Measurements from ENCODE around the gene NPDC1.

The NPDC1 gene

DNA sequence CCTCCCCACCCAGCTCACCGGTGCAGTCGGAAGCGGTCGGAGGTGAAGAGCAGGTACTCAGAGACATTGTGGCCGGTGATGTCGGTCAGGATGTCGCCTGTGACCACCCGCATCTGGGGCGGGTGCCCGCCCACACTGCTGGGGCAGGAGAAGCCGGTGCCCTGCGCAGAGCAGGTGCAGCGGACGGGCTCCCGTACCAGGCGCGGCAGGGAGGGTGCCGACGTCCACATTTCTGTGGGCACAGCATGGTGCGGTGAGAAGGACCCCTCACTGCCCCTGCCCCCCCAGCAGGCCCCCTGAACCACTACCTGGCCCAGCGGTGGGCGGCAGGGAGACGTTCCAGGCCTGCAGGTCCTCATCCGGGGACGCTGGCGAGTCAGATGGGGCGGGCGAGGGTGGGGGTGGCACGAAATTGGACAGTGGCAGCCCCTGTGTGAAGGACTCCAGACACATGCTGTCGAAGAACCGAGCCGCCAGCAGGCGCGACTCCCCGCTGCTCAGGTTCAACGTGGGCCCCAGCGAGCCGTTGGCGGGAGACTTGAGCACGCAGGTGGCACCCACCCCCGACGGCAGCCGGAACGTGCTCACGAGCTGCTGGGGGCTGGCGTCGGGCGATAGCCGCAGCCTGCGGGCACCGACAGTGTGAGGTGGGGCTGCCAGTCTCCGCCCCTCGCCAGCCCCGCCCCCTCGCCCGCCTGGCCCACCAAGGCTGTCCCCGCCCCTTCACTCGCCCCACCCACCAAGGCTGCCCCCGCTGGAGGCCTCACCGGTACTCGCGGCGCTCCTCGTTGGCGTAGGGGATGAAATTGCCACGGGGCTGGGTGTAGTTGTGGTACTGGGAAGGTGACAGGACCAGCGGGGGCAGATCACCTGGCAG lies 33.0 kb downstream of the NPDC1 start:
- no peak for DNase-seq (ENCODE audit: low read depth, low spot score)
- POLR2A ChIA-PET = no interaction called here
- no peak overlapping the region for H3K4me3 ChIP-seq (ENCODE audit: low read depth, low read length)
- TF ChIP-seq, protein P1, sequence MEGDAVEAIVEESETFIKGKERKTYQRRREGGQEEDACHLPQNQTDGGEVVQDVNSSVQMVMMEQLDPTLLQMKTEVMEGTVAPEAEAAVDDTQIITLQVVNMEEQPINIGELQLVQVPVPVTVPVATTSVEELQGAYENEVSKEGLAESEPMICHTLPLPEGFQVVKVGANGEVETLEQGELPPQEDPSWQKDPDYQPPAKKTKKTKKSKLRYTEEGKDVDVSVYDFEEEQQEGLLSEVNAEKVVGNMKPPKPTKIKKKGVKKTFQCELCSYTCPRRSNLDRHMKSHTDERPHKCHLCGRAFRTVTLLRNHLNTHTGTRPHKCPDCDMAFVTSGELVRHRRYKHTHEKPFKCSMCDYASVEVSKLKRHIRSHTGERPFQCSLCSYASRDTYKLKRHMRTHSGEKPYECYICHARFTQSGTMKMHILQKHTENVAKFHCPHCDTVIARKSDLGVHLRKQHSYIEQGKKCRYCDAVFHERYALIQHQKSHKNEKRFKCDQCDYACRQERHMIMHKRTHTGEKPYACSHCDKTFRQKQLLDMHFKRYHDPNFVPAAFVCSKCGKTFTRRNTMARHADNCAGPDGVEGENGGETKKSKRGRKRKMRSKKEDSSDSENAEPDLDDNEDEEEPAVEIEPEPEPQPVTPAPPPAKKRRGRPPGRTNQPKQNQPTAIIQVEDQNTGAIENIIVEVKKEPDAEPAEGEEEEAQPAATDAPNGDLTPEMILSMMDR (IDR thresholded peaks at IDR 0.05; ENCODE audit: insufficient read depth, low read length, missing control alignments) = no peak
- CTCF ChIA-PET = interaction anchor here (1.4 to 1.8 kb wide), 2 partner anchors 16 to 17 kb away, joined by 3 to 4 read pairs; no protein-coding TSS in a partner anchor

DNA sequence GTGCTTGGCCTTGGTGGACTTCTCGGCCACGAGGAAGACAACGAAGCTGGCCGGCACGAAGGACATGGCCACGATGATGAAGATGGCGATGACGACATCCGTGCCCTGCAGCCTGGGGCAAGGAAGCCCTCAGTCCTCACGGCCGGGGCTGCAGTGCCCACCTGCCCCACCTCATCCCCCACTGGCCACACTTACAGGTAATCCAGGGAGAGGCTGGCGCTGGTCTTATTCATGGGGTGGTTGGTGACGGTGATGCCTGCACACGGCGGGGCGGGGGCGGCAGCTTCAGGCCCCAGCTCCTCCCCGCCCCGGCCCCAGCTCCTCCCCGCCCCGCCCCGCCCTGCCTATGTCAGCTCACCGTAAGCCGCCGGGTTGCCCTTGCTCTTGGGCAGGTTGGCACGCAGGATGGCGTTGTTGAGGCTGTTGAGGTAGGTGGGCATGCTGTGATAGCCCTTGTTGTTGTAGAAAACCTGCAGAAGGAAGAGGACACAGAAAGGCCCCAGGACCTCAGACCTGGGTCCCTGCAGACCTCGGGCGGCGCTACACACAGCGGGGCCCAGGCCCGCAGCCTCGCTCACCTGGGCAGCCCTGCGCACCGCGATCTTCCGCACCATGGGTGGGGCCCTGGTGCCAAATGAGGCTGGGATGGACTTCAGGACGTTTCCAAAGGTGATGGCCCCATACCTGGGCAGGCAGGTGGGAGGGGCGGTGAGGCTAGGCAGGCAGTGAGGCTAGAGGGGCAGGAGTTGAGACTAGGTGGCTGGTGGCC lies 33.9 kb downstream of the NPDC1 start:
- H3K4me3 ChIP-seq (ENCODE audit: low read depth, low read length) = no peak overlapping the region
- POLR2A ChIA-PET = no interaction called here
- CTCF ChIA-PET = interaction anchor here (0.7 to 1.8 kb wide), 5 partner anchors 15 to 23 kb away, joined by 3 to 4 read pairs (median 4); no protein-coding TSS in a partner anchor
- TF ChIP-seq, protein P1 (IDR thresholded peaks at IDR 0.05; ENCODE audit: insufficient read depth, low read length, missing control alignments) = no peak
- DNase-seq (ENCODE audit: low read depth, low spot score) = no peak

DNA sequence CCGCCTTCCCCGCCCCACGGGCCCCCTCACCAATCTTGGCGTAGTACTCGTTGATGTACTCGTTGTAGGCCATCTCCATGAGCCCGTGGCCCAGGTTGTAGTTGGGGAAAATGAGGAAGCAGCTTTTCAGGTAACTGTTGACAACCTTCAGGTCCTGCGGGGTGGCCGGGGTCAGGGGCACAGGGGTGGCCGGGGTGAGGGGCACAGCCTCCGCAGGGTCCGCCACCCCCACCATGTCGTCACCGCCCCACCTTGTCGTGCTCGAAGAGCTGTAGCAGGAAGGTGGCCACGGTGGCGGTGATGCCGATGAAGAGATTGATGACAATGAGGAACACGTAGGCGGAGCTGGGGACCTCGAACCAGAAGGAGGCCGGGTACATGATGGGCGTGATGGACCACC lies 34.8 kb downstream of the NPDC1 start:
- CTCF ChIA-PET = interaction anchor here (0.7 to 1.9 kb wide), 6 partner anchors 16 to 64 kb away, joined by 3 to 8 read pairs (median 4); no protein-coding TSS in a partner anchor
- TF ChIP-seq, protein P1 (IDR thresholded peaks at IDR 0.05; ENCODE audit: insufficient read depth, low read length, missing control alignments) = no peak
- POLR2A ChIA-PET = no interaction called here

DNA sequence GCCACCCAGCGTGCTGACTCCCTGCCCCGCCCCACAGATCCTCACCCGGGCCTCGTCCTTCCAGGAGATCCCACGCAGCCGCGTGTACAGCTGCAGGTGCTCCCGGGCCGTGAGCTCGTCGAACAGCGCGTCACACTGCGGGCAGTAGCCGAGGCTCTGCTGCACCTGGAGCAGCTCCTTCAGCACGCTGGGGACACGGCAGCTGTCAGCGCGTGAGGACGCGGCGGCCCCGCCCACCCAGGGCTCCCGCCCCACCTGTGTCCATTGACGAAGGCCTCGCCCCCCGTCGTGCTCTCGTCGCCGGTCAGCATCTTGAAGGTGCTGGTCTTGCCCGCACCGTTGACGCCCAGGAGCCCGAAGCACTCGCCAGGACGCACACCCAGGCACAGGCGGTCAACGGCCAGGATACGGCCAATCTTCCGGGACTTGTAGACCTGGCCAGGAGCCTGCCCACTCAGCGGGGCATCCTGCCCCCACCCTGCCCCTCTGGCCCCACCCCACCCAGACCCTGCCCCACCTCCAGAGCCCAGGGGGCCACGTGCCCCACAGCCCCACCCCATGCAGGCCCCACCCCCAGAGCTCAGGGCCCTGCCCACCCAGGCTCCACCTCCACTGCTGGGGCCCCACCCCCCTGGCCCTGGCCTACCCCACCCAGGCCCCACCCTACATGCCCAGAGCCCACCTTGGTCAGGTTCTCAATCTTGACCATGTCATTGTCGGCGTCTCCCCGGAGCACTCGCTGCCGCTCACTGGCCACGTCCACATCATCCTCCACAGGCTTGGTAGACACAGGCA lies 35.8 kb downstream of the NPDC1 start:
- no peak overlapping the region for H3K4me3 ChIP-seq (ENCODE audit: low read depth, low read length)
- TF ChIP-seq, protein P1 (IDR thresholded peaks at IDR 0.05; ENCODE audit: insufficient read depth, low read length, missing control alignments) = no peak
- POLR2A ChIA-PET = no interaction called here
- CTCF ChIA-PET = interaction anchor here (0.9 to 1.9 kb wide), 4 partner anchors 20 to 63 kb away, joined by 3 to 8 read pairs (median 4); no protein-coding TSS in a partner anchor
- no peak for DNase-seq (ENCODE audit: low read depth, low spot score)

More for the DNA sequence above, 34.8 kb downstream of the NPDC1 start:
- no peak for DNase-seq (ENCODE audit: low read depth, low spot score)
- H3K4me3 ChIP-seq (ENCODE audit: low read depth, low read length) = no peak overlapping the region

DNA sequence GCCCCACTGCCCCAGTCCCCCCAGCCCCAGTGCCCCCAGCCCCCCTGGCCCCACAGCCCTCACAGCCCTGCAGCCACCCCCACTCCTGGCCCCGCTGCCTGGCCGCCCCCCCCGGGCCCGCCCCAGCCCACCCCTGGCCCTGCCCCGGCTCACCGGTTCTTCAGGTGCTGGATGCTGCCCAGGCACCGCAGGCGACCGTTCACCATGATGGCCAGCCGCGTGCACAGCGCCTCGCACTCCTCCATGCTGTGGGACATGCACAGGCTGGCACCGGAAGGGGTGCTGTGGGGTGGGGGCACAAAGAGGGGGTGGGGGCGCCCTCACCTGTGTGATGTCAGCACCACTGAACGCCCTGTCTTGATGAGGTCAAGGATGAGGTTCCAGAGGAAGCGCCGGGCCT lies 36.8 kb downstream of the NPDC1 start:
- POLR2A ChIA-PET = no interaction called here
- H3K4me3 ChIP-seq (ENCODE audit: low read depth, low read length) = no peak overlapping the region
- no peak for DNase-seq (ENCODE audit: low read depth, low spot score)
- TF ChIP-seq, protein P1 (IDR thresholded peaks at IDR 0.05; ENCODE audit: insufficient read depth, low read length, missing control alignments) = no peak
- CTCF ChIA-PET = interaction anchor here (1.2 to 1.9 kb wide), 3 partner anchors 16 to 61 kb away, joined by 4 to 8 read pairs (median 4); no protein-coding TSS in a partner anchor
